Uterus (tissue), 4 donors: ENCODE data around the gene PLEKHH1. TPM values are rescaled to one million over a fixed set of nuclear protein-coding genes. Genes with fewer than 3 reads are reported as not detected.

Experiments used
- DNase-seq, 2 donors: peaks; one replicate each; pipeline ENCODE4 v3.0.0-alpha.2; 2019 to 2020
- H3K27ac ChIP-seq, 2 donors: fragments of 200-600 bp; sonication (generic); 1 replicate in 1 of 2; 2 replicates in 1 of 2; pipeline ENCODE4 v1.5.1; 2016 to 2018
- H3K27me3 ChIP-seq, 2 donors: fragments of 200-600 bp; sonication (generic); one replicate each; pipeline ENCODE4 v1.5.1; 2018 to 2019; ENCODE audit warnings: control low read depth in 1 of 2
- H3K36me3 ChIP-seq, 2 donors: fragments of 200-600 bp; sonication (generic); one replicate each; pipeline ENCODE4 v1.5.1; 2019; ENCODE audit warnings: control low read depth in 1 of 2
- H3K4me1 ChIP-seq, 2 donors: fragments of 200-600 bp; sonication (generic); one replicate each; pipeline ENCODE4 v1.5.1; 2018 to 2019; ENCODE audit warnings: control low read depth in 1 of 2
- H3K4me3 ChIP-seq, 2 donors: fragments of 200-600 bp; sonication (generic); 1 replicate in 1 of 2; 2 replicates in 1 of 2; pipeline ENCODE4 v1.5.1; 2018 to 2019; ENCODE audit warnings: mild to moderate bottlenecking in 1 of 2
- H3K9me3 ChIP-seq, 2 donors: fragments of 200-600 bp; sonication (generic); one replicate each; pipeline ENCODE4 v1.5.1; 2019; ENCODE audit warnings: control low read depth in 1 of 2
- CTCF ChIP-seq, 4 experiments: fragments of 200-600 bp in 2 of 4; fragments of 450-650 bp in 2 of 4; sonication (generic) in 2 of 4; IDR thresholded peaks; one replicate each; pipeline ENCODE4 v1.5.1; 2016 to 2019; ENCODE audit warnings: antibody characterized with exemption in 4 of 4, mild to moderate bottlenecking in 2 of 4, moderate library complexity in 1 of 4
- POLR2A ChIP-seq, 2 donors: fragments of 450-650 bp; IDR thresholded peaks; one replicate each; pipeline ENCODE4 v1.6.1; 2016; ENCODE audit warnings: antibody characterized with exemption in 2 of 2, mild to moderate bottlenecking in 1 of 2, moderate library complexity in 1 of 2
- intact Hi-C: fragments of 100-400 bp; cut with DNase I; formaldehyde crosslinking; loops from one replicate; pipeline ENCODE4 v1.15.1; 2023; ENCODE audit warnings: low total_unique reads
- total RNA-seq, 4 donors: library from RNA; depleted of rRNA in 3 of 4; stranded (reverse); fragments of >200 nt in 3 of 4; gene quantifications; one replicate each; pipeline versions ENCODE4 v1.1.0 to v1.2.4, GENCODE V29; 2014 to 2023
- donor health status: DM: yes; HTN: yes; CAD: no.

Gene PLEKHH1
- total RNA-seq, 4 donors from 2014 or later: 0.29 to 8.0 (median 4.9) TPM

- DNase-seq: no peak
- intact Hi-C loops: no loop called here
- no peaks in the 10 kb centered on the region for H3K27me3 ChIP-seq
- TF ChIP-seq CTCF (IDR thresholded peaks at IDR 0.05) (no peak), POLR2A (IDR thresholded peaks at IDR 0.05) (no peak)
- no peaks in the 10 kb centered on the region for H3K36me3 ChIP-seq
- no peaks in the 10 kb centered on the region for H3K9me3 ChIP-seq
- no peaks in the 10 kb centered on the region for H3K4me1 ChIP-seq
- no peak overlapping the region for H3K27ac ChIP-seq
- no peak overlapping the region for H3K4me3 ChIP-seq
Observed at GRCh38 chr14:67505254-67505653, 27.8 kb upstream of the PLEKHH1 start.

- Histone ChIP-seq H3K27me3 (no peaks in the 10 kb centered on the region), H3K4me3 (no peak overlapping the region), H3K36me3 (no peaks in the 10 kb centered on the region), H3K27ac (no peak overlapping the region), H3K4me1 (no peaks in the 10 kb centered on the region), H3K9me3 (no peaks in the 10 kb centered on the region)
- no peak for TF ChIP-seq POLR2A (IDR thresholded peaks at IDR 0.05)
- TF ChIP-seq CTCF (IDR thresholded peaks at IDR 0.05): no peak
- no peak for DNase-seq
- intact Hi-C loops: no loop called here
Observed at GRCh38 chr14:67508956-67509355, 24.1 kb upstream of the PLEKHH1 start.

GRCh38 chr14:67510121-67510520 is 23.0 kb upstream of the PLEKHH1 start:
- intact Hi-C loops: no loop called here
- no peak for TF ChIP-seq POLR2A (IDR thresholded peaks at IDR 0.05)
- TF ChIP-seq CTCF (IDR thresholded peaks at IDR 0.05): no peak
- no peaks in the 10 kb centered on the region for H3K9me3 ChIP-seq
- no peaks in the 10 kb centered on the region for H3K4me1 ChIP-seq
- no peak for DNase-seq
- no peaks in the 10 kb centered on the region for H3K36me3 ChIP-seq
- H3K27me3 ChIP-seq: no peaks in the 10 kb centered on the region
- no peak overlapping the region for H3K27ac ChIP-seq
- H3K4me3 ChIP-seq: no peak overlapping the region

GRCh38 chr14:67510836-67511235 is 22.3 kb upstream of the PLEKHH1 start:
- intact Hi-C loops: no loop called here
- Histone ChIP-seq H3K27ac (no peak overlapping the region), H3K27me3 (no peaks in the 10 kb centered on the region), H3K4me1 (no peaks in the 10 kb centered on the region), H3K9me3 (no peaks in the 10 kb centered on the region), H3K36me3 (no peaks in the 10 kb centered on the region), H3K4me3 (no peak overlapping the region)
- TF ChIP-seq POLR2A (IDR thresholded peaks at IDR 0.05) (no peak), CTCF (IDR thresholded peaks at IDR 0.05) (no peak)
- DNase-seq: no peak

- Histone ChIP-seq H3K36me3 (no peaks in the 10 kb centered on the region), H3K27ac (no peak overlapping the region), H3K27me3 (no peaks in the 10 kb centered on the region), H3K9me3 (no peaks in the 10 kb centered on the region), H3K4me3 (no peak overlapping the region), H3K4me1 (no peaks in the 10 kb centered on the region)
- TF ChIP-seq CTCF (IDR thresholded peaks at IDR 0.05): no peak
- no peak for TF ChIP-seq POLR2A (IDR thresholded peaks at IDR 0.05)
- no peak for DNase-seq
- intact Hi-C loops: no loop called here
Observed at GRCh38 chr14:67512463-67513310, 20.4 kb upstream of the PLEKHH1 start.
